ENCODE measurements around the gene DERL2.

Gene DERL2

DNA sequence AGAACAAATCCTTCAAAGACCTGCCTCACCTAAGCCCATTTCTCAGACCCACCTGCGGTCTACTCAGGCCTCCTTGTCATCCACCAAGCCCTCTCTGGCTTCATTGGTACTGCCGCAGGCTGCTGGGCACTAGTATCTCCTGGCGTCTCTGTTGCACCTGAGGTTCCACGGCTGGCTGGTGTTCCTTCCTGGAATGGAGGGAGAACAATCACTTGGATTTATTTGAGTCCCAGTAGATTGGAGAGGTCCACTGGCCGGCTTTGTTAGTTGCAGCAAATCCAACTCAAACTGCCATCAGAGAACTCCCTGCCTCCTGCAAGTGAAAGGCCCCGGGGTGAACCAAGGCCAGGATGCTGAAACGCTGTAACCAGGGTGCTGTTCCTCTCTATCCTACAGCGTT lies 15.7 kb upstream of the DERL2 start:
- DNase-seq (ENCODE audit: low read depth): no peak

DNA sequence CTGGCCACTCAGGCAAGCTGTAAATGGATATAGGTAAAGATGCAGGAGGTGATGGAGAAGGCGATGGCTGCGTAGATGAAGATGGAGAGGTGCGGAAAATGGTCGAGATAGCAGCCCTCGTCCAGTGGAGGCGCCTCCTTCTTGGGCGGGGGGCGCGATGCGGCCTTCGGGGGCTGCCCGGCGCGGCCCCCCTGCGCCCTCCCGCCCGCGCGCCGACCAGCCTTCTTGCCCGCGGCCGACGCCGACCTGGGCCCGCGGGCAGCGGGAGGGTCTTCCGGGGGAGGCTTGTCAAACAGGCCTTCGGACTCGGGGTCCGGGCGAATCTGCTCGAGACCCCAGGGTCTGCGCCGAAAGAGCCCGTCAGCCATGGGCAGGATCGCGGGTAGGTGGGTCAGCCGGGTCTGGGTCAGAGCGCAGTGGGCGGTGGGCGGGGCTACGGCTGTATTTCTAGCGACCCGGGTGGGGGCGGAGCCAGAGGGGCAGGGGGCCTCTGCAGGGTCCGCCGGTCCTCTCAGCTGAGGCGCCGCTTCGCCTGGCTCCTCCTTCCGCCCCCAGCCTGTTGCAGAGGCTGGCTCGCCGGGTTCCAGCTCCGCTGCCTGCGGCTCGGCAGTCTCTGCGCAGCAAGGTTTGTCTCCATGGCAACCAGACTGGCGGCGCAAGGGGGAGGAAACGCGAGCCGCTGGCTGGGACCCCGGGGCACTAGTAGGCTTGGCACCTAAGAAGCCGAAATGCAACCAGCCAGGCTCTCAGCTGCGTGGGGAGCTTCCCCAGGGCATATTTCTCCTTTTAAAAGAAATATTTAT lies 14.8 kb upstream of the DERL2 start:
- peak; percentile 58 for DNase-seq (ENCODE audit: low read depth)

DNA sequence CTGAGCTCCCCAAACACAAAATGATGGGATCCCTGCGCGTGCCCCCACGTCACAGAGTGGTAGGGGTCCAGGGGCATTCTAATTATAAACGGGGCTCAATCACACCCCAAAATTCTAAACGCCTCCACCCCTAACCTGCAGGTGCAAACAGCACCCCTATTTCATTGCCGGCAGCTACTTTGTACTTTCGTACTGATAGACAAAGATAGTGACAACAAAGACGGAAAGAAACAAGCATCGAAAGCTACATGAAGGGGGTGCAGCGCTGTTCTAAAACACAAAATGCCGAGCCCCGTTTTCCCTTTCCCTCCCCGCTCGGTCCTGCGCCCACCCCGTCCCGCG lies 14.2 kb upstream of the DERL2 start:
- no peak for DNase-seq (ENCODE audit: low read depth)

DNA sequence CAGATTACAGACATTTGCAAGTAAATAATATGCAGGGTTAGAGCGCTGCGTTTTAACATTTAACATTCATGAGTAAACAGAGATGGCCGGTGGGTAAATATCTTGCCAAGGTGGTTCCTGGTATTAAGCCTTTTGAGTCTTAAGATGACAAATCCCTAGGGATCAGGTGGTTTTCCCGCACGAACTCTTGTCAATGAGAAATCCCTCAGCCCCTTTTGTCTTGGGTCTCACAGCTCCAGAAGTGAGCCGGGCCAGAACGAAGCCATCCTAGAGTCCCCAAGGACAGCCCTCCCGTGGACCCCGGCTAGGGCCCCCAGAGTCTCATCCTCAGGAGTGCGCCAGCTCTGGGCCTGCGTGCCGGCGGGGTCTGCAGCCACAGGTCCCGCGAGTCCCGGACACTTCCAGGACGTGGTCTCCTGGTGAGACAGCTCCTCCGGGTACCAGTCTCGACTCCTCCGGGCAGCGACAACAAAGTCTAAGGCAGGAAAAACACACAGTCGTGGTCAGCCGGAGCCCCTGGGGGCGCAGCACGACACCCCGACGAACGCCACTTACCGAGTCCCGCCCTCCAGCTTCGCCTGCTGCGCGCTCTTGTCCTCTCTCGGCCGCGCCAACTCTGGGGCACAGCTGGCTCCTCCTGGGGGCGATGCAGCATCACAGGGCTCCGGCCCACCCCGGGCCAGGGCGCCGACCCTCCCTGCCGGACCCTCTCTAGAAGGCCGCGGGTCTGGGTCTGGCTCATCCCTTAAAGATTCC lies 13.7 kb upstream of the DERL2 start:
- DNase-seq (ENCODE audit: low read depth): no peak

DNA sequence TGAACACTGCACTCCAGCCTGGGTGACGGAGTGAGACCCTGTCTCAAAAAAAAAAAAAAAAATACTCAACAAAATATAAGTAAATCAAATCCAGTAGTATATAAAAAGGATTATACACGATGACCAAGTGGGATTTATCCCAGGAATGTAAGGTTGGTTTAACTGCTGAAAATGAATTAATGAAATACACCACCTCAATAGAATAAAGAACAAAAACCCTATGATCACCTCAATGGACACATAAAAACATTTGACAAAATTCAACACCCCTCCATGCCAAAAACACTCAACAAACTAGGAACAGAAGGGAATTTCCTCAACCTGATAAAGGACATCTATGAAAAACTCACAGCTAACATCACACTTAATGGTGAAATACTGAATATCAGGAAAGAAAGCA lies 7.0 kb upstream of the DERL2 start:
- DNase-seq (ENCODE audit: low read depth): no peak

DNA sequence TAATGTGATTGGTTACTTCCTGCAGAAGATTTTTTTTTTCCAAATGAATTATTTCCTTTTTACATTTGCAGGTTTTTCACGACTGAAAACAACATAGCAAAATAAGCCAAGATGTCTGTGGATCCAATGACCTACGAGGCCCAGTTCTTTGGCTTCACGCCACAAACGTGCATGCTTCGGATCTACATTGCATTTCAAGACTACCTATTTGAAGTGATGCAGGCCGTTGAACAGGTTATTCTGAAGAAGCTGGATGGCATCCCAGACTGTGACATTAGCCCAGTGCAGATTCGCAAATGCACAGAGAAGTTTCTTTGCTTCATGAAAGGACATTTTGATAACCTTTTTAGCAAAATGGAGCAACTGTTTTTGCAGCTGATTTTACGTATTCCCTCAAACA lies 2.8 kb upstream of the DERL2 start:
- no peak for DNase-seq (ENCODE audit: low read depth)

DNA sequence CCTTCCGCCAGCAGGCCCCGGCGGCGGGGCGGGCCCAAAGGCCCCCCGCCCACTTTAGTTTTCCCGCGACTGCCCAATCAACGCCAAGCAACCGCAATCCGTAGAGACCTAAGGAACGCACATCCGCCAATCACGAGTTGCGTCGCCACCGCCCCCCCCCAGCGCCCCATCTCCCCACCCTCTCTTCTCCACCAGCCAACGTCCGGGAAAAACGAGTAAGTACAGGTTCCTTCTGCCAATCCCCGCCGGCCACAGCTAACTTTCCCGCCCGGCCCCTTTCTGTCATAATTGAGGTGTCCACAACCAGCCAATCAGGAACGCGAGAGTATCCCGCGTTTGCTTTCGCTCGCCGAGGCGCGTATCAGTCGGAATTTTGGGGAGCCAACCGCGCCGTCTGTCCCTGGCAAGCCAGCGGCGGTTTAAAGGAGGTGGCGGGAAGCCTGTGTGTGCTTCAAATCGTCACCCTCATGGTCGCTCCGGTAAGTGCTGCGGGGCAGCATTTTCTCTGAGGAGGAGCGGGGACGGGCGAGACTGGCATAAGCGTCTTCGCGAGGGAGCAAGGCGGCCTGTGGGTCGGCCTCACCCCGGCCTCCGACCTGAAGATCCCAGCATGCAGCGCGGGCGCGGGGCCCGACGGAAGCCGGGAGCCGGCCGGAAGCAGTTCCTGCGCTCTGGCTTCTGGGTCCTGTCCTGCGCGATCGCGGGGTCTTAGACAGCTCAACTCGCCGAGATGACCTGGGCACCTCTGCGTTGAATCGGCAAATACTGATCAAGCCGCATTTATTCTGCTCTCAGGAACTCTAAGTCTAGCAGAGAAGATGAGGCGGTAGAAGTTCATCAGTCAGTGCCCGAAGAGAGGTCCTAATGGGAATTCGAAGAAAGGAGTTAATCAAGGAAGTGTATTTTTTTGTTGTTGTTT lies 487 bp upstream of the DERL2 start, which contains the start of gene MIS12:
MIS12 (plus strand) TSS at position 361 of the 919 bp plus-strand sequence. CDS start 2,297 bp downstream, outside the sequence.
- peak; percentile 95 for DNase-seq (ENCODE audit: low read depth)

DNA sequence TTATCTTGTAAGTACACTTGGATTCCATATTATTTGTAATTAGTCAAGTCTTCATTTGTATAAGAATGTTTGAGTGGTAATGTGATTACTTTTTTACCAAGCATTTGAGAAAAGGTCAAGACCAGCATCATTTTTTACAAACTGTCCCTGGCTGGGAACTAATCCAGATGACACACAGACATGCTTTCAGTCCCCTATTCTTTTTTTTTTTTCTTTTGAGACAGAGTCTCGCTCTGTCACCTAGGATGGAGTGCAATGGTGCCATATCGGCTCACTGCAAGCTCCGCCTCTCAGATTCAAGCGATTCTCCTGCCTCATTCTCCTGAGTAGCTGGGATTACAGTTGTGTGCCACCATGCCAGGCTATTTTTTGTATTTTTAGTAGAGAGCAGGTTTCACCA lies 4.5 kb downstream of the DERL2 start:
- no peak for DNase-seq (ENCODE audit: low read depth)

DNA sequence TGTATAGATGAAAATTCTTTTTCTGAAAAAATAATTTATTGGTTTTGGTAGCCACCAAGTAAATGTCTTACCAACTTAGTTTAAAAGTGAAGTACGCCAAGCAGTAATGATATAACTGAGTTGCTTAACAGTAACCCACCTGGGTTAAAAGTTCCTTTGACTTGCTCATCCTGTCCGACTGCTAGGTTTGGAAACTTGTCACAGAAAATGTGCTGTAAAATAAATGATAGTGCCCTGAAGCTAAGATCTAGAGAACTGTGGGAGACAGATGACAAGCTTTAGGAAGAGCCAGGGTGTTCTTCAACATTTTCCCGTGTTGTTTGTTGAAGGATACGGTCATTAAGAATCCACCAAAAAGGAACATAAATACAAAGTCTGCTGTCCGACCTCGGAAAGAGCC lies 5.0 kb downstream of the DERL2 start:
- no peak for DNase-seq (ENCODE audit: low read depth)

DNA sequence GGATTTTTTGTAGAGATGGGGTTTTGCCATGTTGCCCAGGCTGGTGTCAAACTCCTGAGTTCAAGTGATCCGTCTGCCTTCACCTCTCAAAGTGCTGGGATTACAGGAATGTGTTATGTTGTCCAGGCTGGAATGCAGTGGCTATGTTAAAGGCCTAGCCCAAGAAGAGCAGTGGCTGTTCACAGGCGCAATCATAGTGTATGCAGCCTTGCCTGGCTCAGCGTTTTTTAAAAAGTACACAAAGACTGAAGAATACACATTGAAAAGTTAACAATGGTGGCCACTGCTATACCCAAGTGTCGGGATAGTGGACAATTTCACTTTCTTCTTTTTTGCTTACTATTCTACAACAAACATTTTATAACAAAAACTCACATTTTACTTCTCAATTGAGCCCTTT lies 7.0 kb downstream of the DERL2 start:
- no peak for DNase-seq (ENCODE audit: low read depth)

DNA sequence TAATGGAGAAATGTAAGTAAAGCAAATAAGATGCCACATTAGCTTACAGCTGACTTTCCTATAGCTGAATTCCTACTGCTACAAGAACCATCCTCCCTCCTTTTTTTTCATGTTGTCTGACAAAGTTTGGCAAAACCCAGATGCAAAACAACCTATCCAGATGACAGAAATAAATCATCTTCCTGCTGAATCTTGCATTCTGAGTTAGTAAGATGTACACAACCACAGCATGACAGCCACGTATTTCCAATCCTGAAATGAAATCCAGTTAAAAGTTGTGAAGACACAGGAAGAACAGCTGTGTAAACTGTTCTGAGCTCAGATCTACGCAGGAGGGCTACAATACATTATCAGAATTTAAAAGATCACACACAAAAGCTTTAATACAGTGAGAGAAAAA lies 12.1 kb downstream of the DERL2 start:
- no peak for DNase-seq (ENCODE audit: low read depth)

DNA sequence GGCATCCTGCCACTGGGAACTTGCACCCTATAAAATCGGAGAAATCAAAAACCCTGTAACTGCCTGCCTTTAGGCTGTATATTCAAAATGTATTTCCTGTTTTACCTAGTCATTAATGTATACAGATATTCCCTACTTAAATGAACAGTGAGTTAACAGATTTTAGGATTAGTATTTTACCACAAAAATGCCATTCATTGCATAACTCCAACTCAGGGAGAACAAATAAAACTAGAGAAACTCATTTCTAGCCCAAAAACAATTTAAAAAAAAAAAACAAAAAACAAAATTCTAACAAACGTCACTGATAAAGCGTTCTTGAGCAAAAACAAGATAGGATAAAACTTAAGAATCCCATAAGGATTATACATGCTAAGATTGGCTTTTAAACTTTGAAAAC lies 13.5 kb downstream of the DERL2 start:
- DNase-seq (ENCODE audit: low read depth): no peak

DNA sequence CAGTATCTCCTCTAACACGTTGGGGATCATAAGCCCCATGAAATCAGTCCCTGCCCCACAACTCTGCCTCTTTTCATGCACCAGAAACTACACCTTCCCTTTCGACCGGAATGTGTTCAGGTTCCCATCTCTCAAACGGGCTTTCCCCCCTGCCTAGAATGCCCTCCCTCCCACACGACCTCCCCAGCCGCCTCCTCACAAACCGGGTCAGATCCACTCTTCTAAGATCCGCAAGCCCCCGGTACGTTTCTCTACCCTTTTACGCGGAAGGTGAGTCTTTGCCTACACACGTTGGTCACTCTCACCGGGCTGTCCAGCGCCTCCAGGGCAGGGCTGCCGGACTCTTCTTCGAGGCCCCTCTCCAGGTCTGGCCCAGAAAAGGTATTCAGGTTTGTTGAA lies 17.9 kb downstream of the DERL2 start:
- DNase-seq (ENCODE audit: low read depth): no peak

DNA sequence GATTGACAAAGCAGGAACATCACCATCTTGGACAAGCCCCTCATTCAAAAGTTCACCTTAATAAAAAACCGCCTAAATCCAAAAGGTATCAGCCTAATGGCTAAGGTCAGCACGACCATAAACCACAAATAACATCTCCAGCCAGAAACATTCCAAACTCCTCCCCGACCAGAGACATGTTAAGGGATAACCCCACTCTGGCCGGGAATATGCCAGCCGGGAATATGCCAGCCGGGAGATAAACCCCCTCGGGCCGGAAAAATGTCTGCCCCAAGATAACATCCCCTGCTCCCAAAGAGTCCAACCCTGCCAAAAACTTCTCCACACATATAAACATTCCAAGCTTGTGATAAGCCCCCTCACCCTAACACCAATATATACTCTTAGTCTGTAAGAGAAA lies 18.6 kb downstream of the DERL2 start:
- no peak for DNase-seq (ENCODE audit: low read depth)

DNA sequence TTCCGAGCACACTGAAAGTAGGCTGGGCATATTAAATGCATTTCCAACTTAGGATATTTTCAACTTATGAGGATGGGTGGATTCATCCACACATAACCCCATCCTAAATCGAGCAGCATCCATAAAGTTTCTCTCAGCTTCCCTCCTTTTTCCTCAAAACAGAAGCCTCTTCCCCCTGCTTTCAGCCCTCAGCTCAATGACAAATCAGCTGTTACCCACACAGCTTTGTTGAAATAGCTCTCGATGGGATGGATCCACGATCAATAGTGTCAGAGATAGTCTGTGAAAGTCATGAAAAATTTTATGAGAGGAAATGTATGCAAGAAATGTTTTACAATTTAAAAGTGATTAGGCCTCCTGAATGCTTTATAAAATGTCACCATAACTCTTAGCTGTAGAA lies 19.7 kb downstream of the DERL2 start:
- DNase-seq (ENCODE audit: low read depth): no peak

DNA sequence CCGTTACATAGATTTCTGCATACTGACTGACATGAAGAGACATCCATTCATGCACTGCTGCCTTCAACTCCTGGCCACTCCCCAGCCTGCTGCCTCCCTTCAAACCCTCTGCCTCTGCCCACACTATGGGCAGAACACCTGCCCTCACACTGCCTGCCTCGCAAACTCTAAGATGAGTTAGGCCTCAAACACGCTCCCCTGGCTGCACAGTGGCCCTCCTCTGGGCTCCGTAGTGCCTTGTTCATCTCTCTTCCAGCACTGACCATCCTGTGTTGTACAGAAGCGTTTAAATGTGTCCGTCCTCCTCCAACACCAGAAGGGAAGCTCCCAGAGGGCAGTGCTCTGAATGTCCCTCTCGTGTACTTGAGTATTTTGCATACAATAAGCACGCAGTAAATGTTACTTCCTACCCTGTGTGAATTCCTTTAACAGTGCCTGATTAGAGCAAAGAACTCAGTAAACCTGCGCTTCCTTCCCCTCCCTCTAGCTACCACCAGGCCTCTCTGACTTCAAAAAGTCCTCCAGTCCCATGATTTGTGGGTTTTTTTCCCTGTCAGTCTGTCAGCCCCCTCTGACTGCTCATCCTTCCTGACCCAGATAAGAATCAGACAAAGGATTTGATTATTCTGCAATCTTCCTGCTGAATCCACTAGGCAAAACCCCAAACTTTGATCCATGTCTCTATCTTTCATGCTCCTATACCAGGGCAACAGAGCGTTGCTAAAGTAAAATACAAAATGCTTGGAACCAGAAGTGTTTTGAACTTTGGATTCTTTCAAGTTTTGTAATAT lies 21.1 kb downstream of the DERL2 start:
- DNase-seq (ENCODE audit: low read depth): no peak

DNA sequence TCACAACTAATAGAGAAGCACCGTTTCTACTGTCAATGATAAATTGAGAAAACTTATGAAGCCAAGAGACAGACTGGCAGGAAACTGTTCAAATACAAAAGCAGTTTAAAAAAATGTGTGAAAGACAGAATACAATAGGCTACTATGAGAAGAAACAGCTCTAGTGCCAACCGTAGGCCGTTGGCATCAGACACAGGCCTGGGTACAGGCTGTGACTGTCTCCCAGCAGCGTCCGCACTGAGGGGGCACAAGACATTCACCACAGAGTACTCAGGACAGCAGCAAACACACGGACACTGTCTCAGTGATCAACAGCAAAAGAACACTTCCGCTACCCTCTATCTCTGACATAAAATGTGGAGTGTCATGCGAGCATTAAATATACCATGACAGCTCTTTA lies 39.2 kb downstream of the DERL2 start:
- DNase-seq (ENCODE audit: low read depth): no peak

DNA sequence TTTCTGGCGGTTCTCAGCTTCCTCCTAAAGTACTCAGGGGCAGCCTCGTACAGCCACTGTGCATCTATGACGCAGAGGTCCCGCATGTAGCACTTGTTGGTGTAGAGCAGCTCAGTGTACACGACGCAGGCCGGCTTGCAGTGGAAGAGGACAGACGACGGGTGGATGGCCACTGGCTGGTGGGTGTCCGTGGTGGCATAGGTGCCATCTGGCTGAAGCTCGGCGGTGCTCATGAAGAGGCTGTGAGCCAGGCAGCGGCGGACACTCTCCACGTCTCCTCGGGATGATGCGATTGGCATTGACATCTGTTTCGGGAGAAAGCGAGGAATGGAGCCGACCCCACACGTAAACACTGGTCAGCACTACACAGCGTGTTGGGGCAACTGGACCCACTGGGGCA lies 41.8 kb downstream of the DERL2 start:
- DNase-seq (ENCODE audit: low read depth): no peak

DNA sequence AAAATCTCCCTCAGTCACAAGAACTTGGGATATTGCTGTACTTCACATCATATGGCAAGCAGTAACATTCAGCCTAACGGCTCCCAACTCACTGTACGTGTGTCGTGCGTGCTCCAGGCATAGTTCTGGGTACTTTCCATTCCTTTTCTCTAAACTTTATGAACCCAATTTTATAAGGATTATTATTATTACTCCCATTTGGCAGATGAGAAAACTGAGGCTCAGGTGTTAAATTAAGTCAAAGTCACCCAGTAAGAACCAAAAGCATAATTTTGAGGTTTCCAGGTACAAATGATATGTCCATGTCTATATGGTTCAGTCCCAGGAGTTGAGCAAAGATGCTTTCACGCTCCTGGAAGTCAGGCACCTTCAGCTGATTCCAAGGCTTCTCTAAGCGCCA lies 42.2 kb downstream of the DERL2 start:
- no peak for DNase-seq (ENCODE audit: low read depth)

DNA sequence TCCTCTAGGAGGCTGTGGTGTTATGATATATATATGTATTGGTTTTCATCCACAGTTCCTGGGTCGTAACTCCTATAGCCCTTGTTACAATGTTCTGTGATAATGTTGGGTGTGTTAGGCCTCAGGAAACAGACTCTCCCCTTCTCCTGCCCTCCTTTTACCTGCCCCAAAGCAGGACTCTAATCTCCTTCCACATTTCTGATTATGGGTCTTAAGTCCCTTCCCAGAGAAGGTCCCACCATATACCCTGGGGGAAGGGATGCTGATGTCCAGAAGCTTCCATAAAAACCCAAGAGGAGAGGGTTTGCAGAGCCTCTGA lies 46.6 kb downstream of the DERL2 start:
- no peak for DNase-seq (ENCODE audit: low read depth)

DNA sequence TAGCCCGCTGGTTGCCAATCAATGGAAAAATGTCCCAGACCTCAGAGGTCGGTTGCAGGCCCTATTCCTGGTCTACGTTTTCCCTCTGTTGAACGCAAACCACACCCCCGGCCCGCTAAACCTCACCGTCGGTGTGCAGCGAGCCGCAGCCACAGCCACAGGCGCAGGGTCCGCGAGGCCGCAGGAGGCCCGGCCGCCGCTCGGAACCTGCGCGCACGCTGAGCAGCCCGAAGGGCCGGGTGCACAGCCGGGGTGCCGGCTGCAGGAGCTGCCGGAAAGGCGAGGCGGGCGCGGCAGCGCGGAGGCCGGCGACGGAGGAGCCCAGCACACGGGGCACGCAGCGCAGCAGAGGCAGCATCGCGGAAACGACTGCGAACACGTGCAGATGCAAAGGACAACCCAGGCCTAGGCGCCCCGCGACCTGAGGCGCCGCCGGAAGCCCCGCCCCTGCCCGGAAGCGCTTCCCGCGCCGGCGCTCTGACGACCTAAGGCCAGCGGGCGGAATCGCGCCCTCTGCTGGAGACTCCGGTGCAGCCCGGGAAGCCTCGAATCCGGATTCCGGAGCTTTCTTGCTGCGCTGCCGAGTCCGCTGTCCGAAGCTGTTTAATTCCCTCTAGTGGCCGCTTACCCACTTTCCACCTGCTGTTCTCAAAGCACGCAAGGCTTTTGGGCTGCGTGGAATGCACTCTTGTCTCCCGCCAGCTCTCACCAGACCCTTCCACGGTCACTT lies 47.1 kb downstream of the DERL2 start, which contains the start of gene C1QBP:
C1QBP (minus strand) TSS at position 440 of the 730 bp plus-strand sequence; CDS start at position 358, 82 bp downstream.
- DNase-seq (ENCODE audit: low read depth): peak; percentile 88
